HG03520 (cell line): ENCODE data around the gene ARTN.

Experiments used
- ATAC-seq: cut with Tn5 transposase; IDR thresholded peaks from one replicate; pipeline ENCODE4 v1.9.1; 2021; ENCODE audit warnings: mild to moderate bottlenecking, moderate library complexity; ENCODE audit not compliant: unreplicated experiment

Gene ARTN, protein sequence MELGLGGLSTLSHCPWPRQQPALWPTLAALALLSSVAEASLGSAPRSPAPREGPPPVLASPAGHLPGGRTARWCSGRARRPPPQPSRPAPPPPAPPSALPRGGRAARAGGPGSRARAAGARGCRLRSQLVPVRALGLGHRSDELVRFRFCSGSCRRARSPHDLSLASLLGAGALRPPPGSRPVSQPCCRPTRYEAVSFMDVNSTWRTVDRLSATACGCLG

DNA sequence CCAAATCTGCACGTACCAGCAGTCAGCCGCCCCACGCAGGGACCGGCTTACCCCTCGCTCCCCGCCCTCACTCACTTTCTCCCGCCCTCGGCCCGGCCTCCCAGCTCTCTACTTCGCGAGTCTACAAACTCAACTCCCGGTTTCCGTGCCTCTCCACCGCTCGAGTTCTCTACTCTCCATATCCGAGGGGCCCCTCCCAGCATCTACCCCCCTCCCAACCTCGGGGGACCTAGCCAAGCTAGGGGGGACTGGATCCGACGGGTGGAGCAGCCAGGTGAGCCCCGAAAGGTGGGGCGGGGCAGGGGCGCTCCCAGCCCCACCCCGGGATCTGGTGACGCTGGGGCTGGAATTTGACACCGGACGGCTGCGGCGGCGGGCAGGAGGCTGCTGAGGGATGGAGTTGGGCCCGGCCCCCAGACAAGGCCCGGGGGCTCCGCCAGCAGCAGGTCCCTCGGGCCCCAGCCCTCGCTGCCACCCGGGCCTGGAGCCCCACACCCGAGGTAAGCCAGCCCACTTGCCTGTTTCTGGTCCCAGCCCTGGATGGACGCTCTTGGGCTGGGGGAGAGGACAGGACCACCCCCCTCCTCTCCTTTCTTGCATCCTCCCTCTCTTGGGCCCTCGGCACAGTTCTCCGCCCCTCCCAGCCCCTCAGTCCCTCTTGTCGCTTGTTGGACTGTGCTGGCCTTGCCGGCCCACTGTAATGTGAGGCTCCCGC is at the start of gene ARTN:
ARTN (plus strand) TSS at position 416 of the 715 bp plus-strand sequence. CDS start 1,856 bp downstream, outside the sequence.
- no peak for ATAC-seq

- ATAC-seq = no peak
Measured at GRCh38 chr1:43885279-43885801, 48.3 kb upstream of the ARTN start.

- ATAC-seq = no peak
Measured at GRCh38 chr1:43887748-43888147, 45.9 kb upstream of the ARTN start.

- ATAC-seq = no peak
Measured at GRCh38 chr1:43890815-43891214, 42.8 kb upstream of the ARTN start.

GRCh38 chr1:43893006-43893405 is 40.6 kb upstream of the ARTN start:
- no peak for ATAC-seq

GRCh38 chr1:43898981-43899380 is 34.6 kb upstream of the ARTN start:
- ATAC-seq = no peak

GRCh38 chr1:43900386-43900785 is 33.2 kb upstream of the ARTN start:
- no peak for ATAC-seq

DNA sequence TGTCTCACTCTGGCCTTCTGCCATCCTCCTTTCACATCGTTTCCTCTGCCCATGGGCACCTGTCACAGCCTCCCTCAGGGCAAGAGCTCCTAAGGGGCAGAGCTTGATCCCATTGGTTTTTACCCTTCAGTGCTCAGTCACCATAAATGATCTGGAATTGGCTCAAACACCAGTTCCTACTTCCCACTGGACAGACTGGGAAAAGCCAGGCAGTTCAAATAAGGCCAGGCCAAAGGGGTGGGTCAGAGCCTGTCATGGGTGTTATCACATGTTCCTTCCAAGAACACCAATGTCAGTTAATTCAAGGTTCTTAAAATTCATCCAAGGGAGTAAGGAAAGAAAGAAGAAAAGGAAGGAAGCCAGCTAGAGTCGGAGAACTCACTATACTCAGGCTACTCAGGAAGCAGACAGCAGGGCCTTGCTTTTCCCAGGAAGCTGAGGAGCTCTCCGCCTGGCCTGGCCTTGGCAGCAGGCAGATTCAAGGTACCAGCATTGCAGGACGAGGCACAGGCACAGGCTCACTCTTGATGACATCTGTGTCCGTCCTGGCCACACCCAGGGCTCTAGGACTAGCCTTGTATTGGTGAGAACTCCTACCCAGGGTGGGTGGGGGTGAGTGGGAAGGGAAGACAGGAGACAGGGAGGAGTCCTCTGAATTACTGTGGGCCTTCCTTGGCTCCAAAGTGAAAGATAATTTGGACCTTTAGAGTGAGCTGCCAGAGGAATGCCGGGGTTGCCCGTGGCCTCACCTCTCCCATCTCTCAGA is 32.2 kb upstream of the ARTN start:
- no peak for ATAC-seq

- ATAC-seq = no peak
Measured at GRCh38 chr1:43902058-43902831, 31.4 kb upstream of the ARTN start.

DNA sequence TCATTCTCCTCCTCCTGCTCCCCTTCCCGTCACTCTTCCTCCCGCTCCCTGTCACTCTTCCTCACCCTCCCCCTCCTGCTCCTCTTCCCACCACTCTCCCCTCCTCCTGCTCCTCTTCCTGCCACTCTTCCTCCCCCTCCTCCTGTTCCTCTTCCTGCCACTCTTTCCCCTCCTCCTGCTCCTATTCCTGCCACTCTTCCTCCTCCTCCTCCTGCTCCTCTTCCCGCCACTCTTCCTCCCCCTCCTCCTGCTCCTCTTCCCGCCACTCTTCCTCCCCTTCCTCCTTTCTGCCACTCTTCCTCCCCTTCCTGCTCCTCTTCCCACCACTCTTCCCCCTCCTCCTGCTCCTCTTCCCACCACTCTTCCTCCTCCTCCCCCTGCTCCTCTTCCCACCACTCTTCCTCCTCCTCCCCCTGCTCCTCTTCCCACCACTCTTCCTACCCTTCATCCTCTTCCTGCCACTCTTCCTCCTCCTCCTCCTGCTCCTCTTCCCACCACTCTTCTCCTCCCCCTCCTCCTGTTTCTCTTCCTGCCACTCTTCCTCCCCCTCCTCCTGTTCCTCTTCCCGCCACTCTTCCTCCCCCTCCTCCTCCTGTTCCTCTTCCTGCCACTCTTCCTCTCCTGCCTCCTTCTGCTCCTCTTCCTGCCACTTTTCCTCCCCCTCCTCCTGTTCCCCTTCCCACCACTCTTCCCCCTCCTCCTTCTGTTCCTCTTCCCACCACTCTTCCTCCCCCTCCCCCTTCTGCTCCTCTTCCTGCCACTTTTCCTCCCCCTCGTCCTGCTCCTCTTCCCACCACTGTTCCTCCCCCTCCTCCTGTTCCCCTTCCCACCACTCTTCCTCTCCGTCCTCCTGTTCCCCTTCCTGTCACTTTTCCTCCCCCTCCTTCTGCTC is 28.7 kb upstream of the ARTN start:
- no peak for ATAC-seq

DNA sequence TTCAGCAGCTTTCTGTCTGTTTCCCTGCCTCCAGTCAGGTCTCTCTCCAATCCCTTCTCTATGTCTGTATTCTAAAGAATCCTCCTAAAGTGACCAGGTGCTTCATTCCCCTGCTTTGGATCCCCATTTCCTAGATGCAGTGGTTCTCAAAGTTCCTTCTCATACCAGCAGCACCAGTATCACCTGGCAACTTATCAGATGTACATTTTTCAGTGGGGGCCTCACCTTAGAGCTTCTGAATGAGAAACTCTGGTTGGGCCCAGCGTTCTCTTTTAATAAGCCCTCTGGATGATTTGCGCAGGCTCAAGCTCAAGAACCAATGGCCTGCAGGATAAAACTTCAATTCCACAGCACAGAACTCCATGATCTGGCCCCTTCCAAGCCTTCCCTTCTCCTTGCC is 25.4 kb upstream of the ARTN start:
- ATAC-seq = no peak

DNA sequence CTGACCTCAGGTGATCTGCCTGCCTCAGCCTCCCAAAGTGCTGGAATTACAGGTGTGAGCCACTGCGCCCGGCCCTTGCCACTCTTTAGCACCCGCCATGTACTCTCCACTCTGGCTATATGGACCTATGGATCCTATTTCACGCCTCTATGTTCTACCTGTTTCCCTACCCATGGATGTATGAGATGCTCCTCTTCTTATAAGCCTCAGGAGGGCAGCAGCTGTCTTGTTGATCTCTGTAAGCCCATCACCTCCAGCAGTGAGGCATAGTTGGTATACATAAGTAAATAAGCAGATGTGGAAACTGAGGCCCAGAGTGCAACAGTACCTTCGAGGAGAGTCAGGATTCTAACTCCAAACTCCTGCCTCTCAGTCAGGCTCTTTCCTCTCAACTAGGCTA is 24.7 kb upstream of the ARTN start:
- ATAC-seq = no peak

DNA sequence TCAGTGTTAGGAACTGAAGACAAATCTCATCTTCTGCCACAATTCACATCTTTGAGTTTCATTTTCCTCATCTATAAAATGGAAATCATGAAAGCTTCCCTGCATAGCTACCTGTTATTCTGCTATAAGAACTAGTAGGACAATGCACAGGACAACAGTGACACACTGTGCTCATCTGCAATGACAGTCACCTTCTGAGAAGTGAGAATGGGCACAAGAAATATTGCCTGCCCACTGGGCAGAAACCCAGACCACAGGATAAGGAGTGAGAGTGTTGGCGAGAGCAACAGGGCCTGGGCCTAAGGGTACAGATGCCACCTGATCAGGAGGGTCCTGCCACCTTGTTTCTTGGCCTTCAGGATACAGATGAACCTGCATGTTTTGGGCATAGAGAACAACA is 23.3 kb upstream of the ARTN start:
- no peak for ATAC-seq

DNA sequence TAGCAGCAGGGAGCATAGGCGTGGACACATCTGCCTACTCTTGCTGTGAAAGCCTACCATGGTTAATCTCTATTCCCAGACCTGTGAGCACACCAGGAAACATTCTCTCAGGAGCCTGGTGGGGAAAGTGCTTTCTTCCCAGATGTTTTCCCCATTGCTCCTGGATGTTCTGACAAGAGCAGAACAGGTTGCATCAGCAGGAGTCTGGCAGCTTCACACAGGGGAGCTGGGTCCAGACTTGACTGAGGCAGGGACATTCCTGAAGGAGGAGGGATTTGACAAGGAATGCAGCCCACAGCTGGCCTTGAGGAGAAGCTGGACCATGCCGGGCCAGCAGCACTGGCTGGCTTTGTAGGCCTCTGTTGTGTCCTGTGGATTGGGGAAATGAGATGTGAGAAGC is 21.0 kb upstream of the ARTN start:
- no peak for ATAC-seq

GRCh38 chr1:43913051-43913501 is 20.5 kb upstream of the ARTN start:
- no peak for ATAC-seq

- ATAC-seq = no peak
Measured at GRCh38 chr1:43913666-43914360, 19.8 kb upstream of the ARTN start.

DNA sequence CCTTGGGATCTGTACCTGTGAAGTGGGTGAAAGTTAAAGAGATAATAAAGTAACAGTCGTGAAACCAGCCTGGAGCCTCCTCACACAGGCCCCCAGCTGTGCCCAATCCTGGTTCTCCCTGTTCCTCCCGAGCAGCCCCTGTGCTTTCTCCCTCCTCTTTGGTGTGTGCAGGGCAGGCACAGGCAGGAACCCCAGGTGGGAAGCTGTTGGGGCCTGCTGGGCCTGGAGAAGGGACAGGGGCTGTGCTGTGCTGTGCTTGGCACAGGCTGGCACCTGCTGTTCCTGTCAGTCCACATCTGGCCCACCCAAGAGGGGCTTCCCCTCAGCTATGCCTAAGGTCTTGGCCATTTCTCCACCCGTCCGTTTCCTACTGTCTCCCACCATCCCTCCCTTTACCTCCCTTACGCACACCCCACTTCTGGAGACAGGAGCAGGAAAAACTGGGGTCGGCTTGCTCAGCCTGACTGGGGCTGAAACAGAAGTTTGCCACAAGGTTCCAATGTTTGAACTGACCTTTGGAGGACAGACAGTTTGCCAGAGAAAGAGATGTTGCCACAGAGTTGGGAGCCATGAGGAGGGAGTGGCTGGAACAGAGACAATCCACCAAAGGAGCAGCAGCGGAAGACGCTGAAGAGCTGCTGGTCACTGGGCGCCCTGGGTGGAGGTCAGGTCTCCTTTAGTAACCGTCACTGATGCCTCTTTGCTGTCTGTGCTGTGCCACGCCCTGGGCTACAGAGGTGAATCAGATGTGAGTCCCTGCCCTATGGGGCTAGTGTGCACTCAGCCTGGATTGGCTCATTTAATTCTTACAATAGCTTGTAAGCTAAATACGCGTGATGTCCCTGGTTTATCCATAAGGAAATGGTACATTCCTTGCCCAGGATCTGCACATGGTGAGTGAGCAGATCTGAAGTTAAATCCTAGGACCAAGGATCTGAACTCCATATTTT is 18.8 kb upstream of the ARTN start:
- no peak for ATAC-seq

- no peak for ATAC-seq
Measured at GRCh38 chr1:43919906-43920305, 13.7 kb upstream of the ARTN start.
